Measurements from ENCODE around the gene AHSG.

Gene AHSG

GRCh38 chr3:186593862-186594261 lies 19.0 kb upstream of the AHSG start:
- no peak for DNase-seq (ENCODE audit: low read depth)

GRCh38 chr3:186594591-186595113 lies 18.2 kb upstream of the AHSG start:
- no peak for DNase-seq (ENCODE audit: low read depth)

- no peak for DNase-seq (ENCODE audit: low read depth)
These were observed 16.1 kb upstream of the AHSG start for GRCh38 chr3:186596568-186597287.

GRCh38 chr3:186598108-186598784 lies 14.6 kb upstream of the AHSG start:
- DNase-seq (ENCODE audit: low read depth) = no peak

- DNase-seq (ENCODE audit: low read depth) = no peak
These were observed 14.1 kb upstream of the AHSG start for GRCh38 chr3:186598794-186599141.

GRCh38 chr3:186599142-186599784 lies 13.6 kb upstream of the AHSG start:
- DNase-seq (ENCODE audit: low read depth) = no peak

GRCh38 chr3:186599785-186600166 lies 13.1 kb upstream of the AHSG start:
- DNase-seq (ENCODE audit: low read depth) = no peak

- no peak for DNase-seq (ENCODE audit: low read depth)
These were observed 12.0 kb upstream of the AHSG start for GRCh38 chr3:186600896-186601295.

GRCh38 chr3:186603159-186603558 lies 9.7 kb upstream of the AHSG start:
- DNase-seq (ENCODE audit: low read depth) = no peak

- DNase-seq (ENCODE audit: low read depth) = no peak
These were observed 7.8 kb upstream of the AHSG start for GRCh38 chr3:186605078-186605477.

- DNase-seq (ENCODE audit: low read depth) = no peak
These were observed 7.0 kb upstream of the AHSG start for GRCh38 chr3:186605561-186606545.

- no peak for DNase-seq (ENCODE audit: low read depth)
These were observed 4.1 kb upstream of the AHSG start for GRCh38 chr3:186608624-186609215.

GRCh38 chr3:186609247-186609868 lies 3.5 kb upstream of the AHSG start:
- no peak for DNase-seq (ENCODE audit: low read depth)

- no peak for DNase-seq (ENCODE audit: low read depth)
These were observed 795 bp upstream of the AHSG start for GRCh38 chr3:186612065-186612464.

- no peak for DNase-seq (ENCODE audit: low read depth)
These were observed 891 bp downstream of the AHSG start for GRCh38 chr3:186613637-186614265.

GRCh38 chr3:186614266-186614596 lies 1.4 kb downstream of the AHSG start:
- DNase-seq (ENCODE audit: low read depth) = no peak

GRCh38 chr3:186614597-186615483 lies 2.0 kb downstream of the AHSG start:
- peak; percentile 55 for DNase-seq (ENCODE audit: low read depth)

GRCh38 chr3:186616299-186616617 lies 3.4 kb downstream of the AHSG start:
- no peak for DNase-seq (ENCODE audit: low read depth)

- DNase-seq (ENCODE audit: low read depth) = peak; percentile 73
These were observed 4.4 kb downstream of the AHSG start for GRCh38 chr3:186617036-186617946.
